ENCODE results near the gene MAPK9.

GRCh38 chr5:180294411-180294810 lies 2.5 kb upstream of the MAPK9 start:
- no peak for TF ChIP-seq POLR2AphosphoS5 (IDR thresholded peaks at IDR 0.05)
- no peak for TF ChIP-seq POLR2A (IDR thresholded peaks at IDR 0.05)
- TF ChIP-seq, protein P1, sequence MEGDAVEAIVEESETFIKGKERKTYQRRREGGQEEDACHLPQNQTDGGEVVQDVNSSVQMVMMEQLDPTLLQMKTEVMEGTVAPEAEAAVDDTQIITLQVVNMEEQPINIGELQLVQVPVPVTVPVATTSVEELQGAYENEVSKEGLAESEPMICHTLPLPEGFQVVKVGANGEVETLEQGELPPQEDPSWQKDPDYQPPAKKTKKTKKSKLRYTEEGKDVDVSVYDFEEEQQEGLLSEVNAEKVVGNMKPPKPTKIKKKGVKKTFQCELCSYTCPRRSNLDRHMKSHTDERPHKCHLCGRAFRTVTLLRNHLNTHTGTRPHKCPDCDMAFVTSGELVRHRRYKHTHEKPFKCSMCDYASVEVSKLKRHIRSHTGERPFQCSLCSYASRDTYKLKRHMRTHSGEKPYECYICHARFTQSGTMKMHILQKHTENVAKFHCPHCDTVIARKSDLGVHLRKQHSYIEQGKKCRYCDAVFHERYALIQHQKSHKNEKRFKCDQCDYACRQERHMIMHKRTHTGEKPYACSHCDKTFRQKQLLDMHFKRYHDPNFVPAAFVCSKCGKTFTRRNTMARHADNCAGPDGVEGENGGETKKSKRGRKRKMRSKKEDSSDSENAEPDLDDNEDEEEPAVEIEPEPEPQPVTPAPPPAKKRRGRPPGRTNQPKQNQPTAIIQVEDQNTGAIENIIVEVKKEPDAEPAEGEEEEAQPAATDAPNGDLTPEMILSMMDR (IDR thresholded peaks at IDR 0.05), result no peak
